Measurements from ENCODE around the gene ZDHHC11B.
A peak's percentile ranks its signal among the peaks of the same experiment; 100 is the strongest.
"Not testable (repeated sequence)": the region's sequence is repeated elsewhere in the genome, so short reads cannot be mapped to it uniquely, and the experiment has no call there.

ZDHHC11B gene

DNA sequence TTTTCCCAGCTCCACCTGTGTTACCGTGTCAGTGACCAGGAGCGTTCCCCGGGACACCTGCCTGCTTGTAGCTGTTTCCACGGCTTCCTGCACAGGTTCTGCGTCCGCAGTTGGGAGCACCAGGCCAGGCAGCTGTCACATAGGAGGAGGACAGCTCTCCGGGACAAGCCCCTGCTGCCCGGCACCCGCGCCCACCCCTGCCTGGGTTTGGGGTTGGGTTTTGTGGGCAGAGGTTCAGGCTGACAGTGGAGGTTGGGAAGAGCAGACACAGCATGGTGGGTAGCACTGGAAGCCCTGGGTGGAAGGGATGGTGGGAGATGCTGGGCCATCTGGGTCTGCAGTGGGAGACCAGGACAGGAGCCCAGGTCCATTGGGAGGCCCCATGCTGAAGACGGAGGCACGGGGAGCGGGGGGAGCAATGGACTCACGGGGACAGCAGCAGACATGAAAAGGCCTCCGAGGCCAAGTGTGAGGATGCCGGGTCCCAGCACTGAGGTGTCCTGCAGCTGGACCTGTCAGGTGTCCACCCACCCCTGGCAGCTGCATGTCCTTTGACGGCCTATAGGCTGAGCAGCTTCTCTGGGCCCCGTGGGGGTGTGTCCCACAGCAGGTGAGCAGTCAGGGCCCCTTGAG, 2.8 kb upstream of the ZDHHC11B start:
- not testable (repeated sequence) for H3K27me3 ChIP-seq (ENCODE audit: control insufficient read depth in 1 of 2, insufficient read depth in 2 of 2, low read length in 2 of 2); H3K9ac ChIP-seq (ENCODE audit: low read depth in 1 of 2, low read length in 2 of 2); H3K9me3 ChIP-seq (ENCODE audit: control insufficient read depth in 1 of 2, low read length in 2 of 2); H3K4me3 ChIP-seq (ENCODE audit: low read depth in 1 of 2, low read length in 2 of 2); H3K27ac ChIP-seq (ENCODE audit: low read depth, low read length); H3K4me1 ChIP-seq (ENCODE audit: control insufficient read depth in 1 of 2, insufficient read depth in 2 of 2, low read length in 2 of 2); H3K36me3 ChIP-seq (ENCODE audit: control insufficient read depth in 1 of 2, insufficient read depth in 2 of 2, low read length in 2 of 2)

- H3K9me3 ChIP-seq (ENCODE audit: control insufficient read depth in 1 of 2, low read length in 2 of 2); H3K4me1 ChIP-seq (ENCODE audit: control insufficient read depth in 1 of 2, insufficient read depth in 2 of 2, low read length in 2 of 2); H3K27ac ChIP-seq (ENCODE audit: low read depth, low read length); H3K36me3 ChIP-seq (ENCODE audit: control insufficient read depth in 1 of 2, insufficient read depth in 2 of 2, low read length in 2 of 2); H3K9ac ChIP-seq (ENCODE audit: low read depth in 1 of 2, low read length in 2 of 2); H3K27me3 ChIP-seq (ENCODE audit: control insufficient read depth in 1 of 2, insufficient read depth in 2 of 2, low read length in 2 of 2): not testable (repeated sequence)
- H3K4me3 ChIP-seq (ENCODE audit: low read depth in 1 of 2, low read length in 2 of 2) = peak overlapping the region; percentile 8 to 58
Observed at GRCh38 chr5:785181-785705, 714 bp upstream of the ZDHHC11B start.

DNA sequence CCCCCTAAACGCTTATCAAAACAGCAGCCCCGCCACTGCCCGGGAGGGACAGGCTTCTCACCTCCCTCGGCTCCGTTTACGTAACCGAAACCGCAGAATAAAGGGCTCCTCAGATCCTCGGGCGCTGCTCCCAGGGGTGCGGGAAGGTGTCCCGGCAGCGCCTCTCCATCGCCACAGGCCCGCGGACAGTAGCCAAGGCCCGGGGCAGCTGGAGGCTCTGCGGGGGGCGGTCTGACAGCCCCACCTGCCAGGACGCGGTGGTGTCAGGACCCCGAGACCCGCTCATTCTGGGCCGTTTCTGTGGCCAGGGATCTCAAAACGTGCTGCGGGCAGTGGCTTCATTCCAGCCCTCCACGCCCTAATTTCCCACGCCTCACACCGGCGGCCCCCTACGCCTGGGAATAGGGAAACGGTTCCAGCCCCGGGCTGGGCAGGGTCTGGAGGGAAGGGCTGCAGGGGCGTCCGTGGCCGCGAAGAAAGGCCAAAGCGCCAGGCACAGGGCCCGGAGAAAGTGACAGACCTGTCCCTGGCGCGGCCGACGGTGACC, 575 bp downstream of the ZDHHC11B start:
- H3K9me3 ChIP-seq (ENCODE audit: control insufficient read depth in 1 of 2, low read length in 2 of 2); H3K27me3 ChIP-seq (ENCODE audit: control insufficient read depth in 1 of 2, insufficient read depth in 2 of 2, low read length in 2 of 2); H3K36me3 ChIP-seq (ENCODE audit: control insufficient read depth in 1 of 2, insufficient read depth in 2 of 2, low read length in 2 of 2); H3K27ac ChIP-seq (ENCODE audit: low read depth, low read length); H3K4me1 ChIP-seq (ENCODE audit: control insufficient read depth in 1 of 2, insufficient read depth in 2 of 2, low read length in 2 of 2): not testable (repeated sequence)
- H3K4me3 ChIP-seq (ENCODE audit: low read depth in 1 of 2, low read length in 2 of 2) = peak overlapping the region; percentile 52 to 66
- H3K9ac ChIP-seq (ENCODE audit: low read depth in 1 of 2, low read length in 2 of 2) = peak overlapping the region; percentile 10 to 57

- not testable (repeated sequence) for H3K27ac ChIP-seq (ENCODE audit: low read depth, low read length); H3K9ac ChIP-seq (ENCODE audit: low read depth in 1 of 2, low read length in 2 of 2); H3K4me1 ChIP-seq (ENCODE audit: control insufficient read depth in 1 of 2, insufficient read depth in 2 of 2, low read length in 2 of 2); H3K27me3 ChIP-seq (ENCODE audit: control insufficient read depth in 1 of 2, insufficient read depth in 2 of 2, low read length in 2 of 2); H3K4me3 ChIP-seq (ENCODE audit: low read depth in 1 of 2, low read length in 2 of 2); H3K9me3 ChIP-seq (ENCODE audit: control insufficient read depth in 1 of 2, low read length in 2 of 2); H3K36me3 ChIP-seq (ENCODE audit: control insufficient read depth in 1 of 2, insufficient read depth in 2 of 2, low read length in 2 of 2)
Observed at GRCh38 chr5:783049-783802, 1.3 kb downstream of the ZDHHC11B start.

DNA sequence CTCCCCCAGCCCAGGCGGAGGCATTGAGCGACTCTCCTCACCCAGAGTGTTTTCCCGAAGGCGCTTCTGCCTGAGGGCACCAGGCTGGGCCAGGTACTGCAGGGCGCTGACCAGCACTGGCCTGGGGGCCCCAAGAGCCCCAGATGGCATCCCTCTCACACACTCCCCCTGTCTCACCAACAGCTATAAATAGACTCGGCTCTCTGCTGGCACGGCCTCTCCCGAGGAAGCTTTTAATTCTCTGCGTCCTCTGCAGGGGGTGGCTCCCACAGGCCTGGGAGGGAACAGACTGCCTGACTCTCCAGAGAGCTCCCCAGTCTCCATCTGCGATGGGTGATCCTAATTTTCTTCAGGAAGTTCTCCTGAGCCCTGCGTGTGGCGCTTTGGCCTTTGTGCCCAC, 2.2 kb downstream of the ZDHHC11B start:
- not testable (repeated sequence) for H3K9me3 ChIP-seq (ENCODE audit: control insufficient read depth in 1 of 2, low read length in 2 of 2); H3K9ac ChIP-seq (ENCODE audit: low read depth in 1 of 2, low read length in 2 of 2); H3K27ac ChIP-seq (ENCODE audit: low read depth, low read length); H3K36me3 ChIP-seq (ENCODE audit: control insufficient read depth in 1 of 2, insufficient read depth in 2 of 2, low read length in 2 of 2); H3K27me3 ChIP-seq (ENCODE audit: control insufficient read depth in 1 of 2, insufficient read depth in 2 of 2, low read length in 2 of 2); H3K4me1 ChIP-seq (ENCODE audit: control insufficient read depth in 1 of 2, insufficient read depth in 2 of 2, low read length in 2 of 2); H3K4me3 ChIP-seq (ENCODE audit: low read depth in 1 of 2, low read length in 2 of 2)

GRCh38 chr5:780571-780970, 4.0 kb downstream of the ZDHHC11B start:
- not testable (repeated sequence) for H3K9ac ChIP-seq (ENCODE audit: low read depth in 1 of 2, low read length in 2 of 2); H3K4me3 ChIP-seq (ENCODE audit: low read depth in 1 of 2, low read length in 2 of 2); H3K4me1 ChIP-seq (ENCODE audit: control insufficient read depth in 1 of 2, insufficient read depth in 2 of 2, low read length in 2 of 2); H3K27me3 ChIP-seq (ENCODE audit: control insufficient read depth in 1 of 2, insufficient read depth in 2 of 2, low read length in 2 of 2); H3K36me3 ChIP-seq (ENCODE audit: control insufficient read depth in 1 of 2, insufficient read depth in 2 of 2, low read length in 2 of 2); H3K9me3 ChIP-seq (ENCODE audit: control insufficient read depth in 1 of 2, low read length in 2 of 2); H3K27ac ChIP-seq (ENCODE audit: low read depth, low read length)

DNA sequence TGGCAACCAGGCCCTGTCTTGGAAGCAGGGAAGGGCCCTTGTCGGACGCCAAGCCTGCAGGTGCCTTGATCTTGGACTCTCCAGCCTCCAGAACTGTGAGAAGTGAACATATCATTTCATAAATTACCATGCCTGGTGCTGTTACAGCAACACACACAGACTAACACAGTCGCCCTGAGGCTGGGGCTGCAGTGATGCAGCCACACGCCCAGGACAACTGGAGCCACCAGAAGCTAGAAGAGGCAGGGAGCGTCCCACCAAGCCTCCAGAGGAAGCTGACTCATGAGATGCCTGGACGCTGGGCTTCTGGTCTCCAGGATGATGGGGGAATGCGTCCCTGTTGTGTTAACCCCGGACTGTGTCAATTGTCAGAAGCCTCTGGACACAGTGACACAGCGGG, 5.6 kb downstream of the ZDHHC11B start:
- H3K36me3 ChIP-seq (ENCODE audit: control insufficient read depth in 1 of 2, insufficient read depth in 2 of 2, low read length in 2 of 2); H3K4me1 ChIP-seq (ENCODE audit: control insufficient read depth in 1 of 2, insufficient read depth in 2 of 2, low read length in 2 of 2); H3K27me3 ChIP-seq (ENCODE audit: control insufficient read depth in 1 of 2, insufficient read depth in 2 of 2, low read length in 2 of 2); H3K4me3 ChIP-seq (ENCODE audit: low read depth in 1 of 2, low read length in 2 of 2); H3K9ac ChIP-seq (ENCODE audit: low read depth in 1 of 2, low read length in 2 of 2); H3K9me3 ChIP-seq (ENCODE audit: control insufficient read depth in 1 of 2, low read length in 2 of 2); H3K27ac ChIP-seq (ENCODE audit: low read depth, low read length): not testable (repeated sequence)

- H3K36me3 ChIP-seq (ENCODE audit: control insufficient read depth in 1 of 2, insufficient read depth in 2 of 2, low read length in 2 of 2); H3K4me1 ChIP-seq (ENCODE audit: control insufficient read depth in 1 of 2, insufficient read depth in 2 of 2, low read length in 2 of 2); H3K9ac ChIP-seq (ENCODE audit: low read depth in 1 of 2, low read length in 2 of 2); H3K4me3 ChIP-seq (ENCODE audit: low read depth in 1 of 2, low read length in 2 of 2); H3K9me3 ChIP-seq (ENCODE audit: control insufficient read depth in 1 of 2, low read length in 2 of 2); H3K27me3 ChIP-seq (ENCODE audit: control insufficient read depth in 1 of 2, insufficient read depth in 2 of 2, low read length in 2 of 2); H3K27ac ChIP-seq (ENCODE audit: low read depth, low read length): not testable (repeated sequence)
Observed at GRCh38 chr5:778421-778820, 6.1 kb downstream of the ZDHHC11B start.

- Histone ChIP-seq H3K36me3 (ENCODE audit: control insufficient read depth in 1 of 2, insufficient read depth in 2 of 2, low read length in 2 of 2) (no peaks in the 10 kb centered on the region), H3K9me3 (ENCODE audit: control insufficient read depth in 1 of 2, low read length in 2 of 2) (no peaks in the 10 kb centered on the region), H3K27ac (ENCODE audit: low read depth, low read length) (no peak overlapping the region), H3K9ac (ENCODE audit: low read depth in 1 of 2, low read length in 2 of 2) (no peak overlapping the region), H3K4me3 (ENCODE audit: low read depth in 1 of 2, low read length in 2 of 2) (no peak overlapping the region), H3K27me3 (ENCODE audit: control insufficient read depth in 1 of 2, insufficient read depth in 2 of 2, low read length in 2 of 2) (no peaks in the 10 kb centered on the region), H3K4me1 (ENCODE audit: control insufficient read depth in 1 of 2, insufficient read depth in 2 of 2, low read length in 2 of 2) (no peaks in the 10 kb centered on the region)
Observed at GRCh38 chr5:777756-778161, 6.8 kb downstream of the ZDHHC11B start.

- Histone ChIP-seq H3K9ac (ENCODE audit: low read depth in 1 of 2, low read length in 2 of 2) (no peak overlapping the region), H3K4me3 (ENCODE audit: low read depth in 1 of 2, low read length in 2 of 2) (no peak overlapping the region), H3K27ac (ENCODE audit: low read depth, low read length) (no peak overlapping the region)
Observed at GRCh38 chr5:776862-777711, 7.4 kb downstream of the ZDHHC11B start.

More at GRCh38 chr5:776862-777711, 7.4 kb downstream of the ZDHHC11B start:
- Histone ChIP-seq H3K27me3 (ENCODE audit: control insufficient read depth in 1 of 2, insufficient read depth in 2 of 2, low read length in 2 of 2) (no peaks in the 10 kb centered on the region), H3K36me3 (ENCODE audit: control insufficient read depth in 1 of 2, insufficient read depth in 2 of 2, low read length in 2 of 2) (no peaks in the 10 kb centered on the region), H3K4me1 (ENCODE audit: control insufficient read depth in 1 of 2, insufficient read depth in 2 of 2, low read length in 2 of 2) (no peaks in the 10 kb centered on the region), H3K9me3 (ENCODE audit: control insufficient read depth in 1 of 2, low read length in 2 of 2) (no peaks in the 10 kb centered on the region)

Measured in duodenal mucosa (tissue), 2 donors.